IMR-90 (cell line): ENCODE measurements around the gene CDC42BPG.

ENCODE experiments used
- BHLHE40 ChIP-seq: fragments of 150-350 bp; IDR thresholded peaks from 2 replicates; pipeline ENCODE4 v1.6.1; 2016; ENCODE audit warnings: mild to moderate bottlenecking, low read depth, low read length
- CTCF ChIP-seq: conservative IDR thresholded peaks from 2 replicates; pipeline ENCODE4 v1.5.1; 2012; ENCODE audit warnings: mild to moderate bottlenecking, low read depth, low read length, improper control_type of control experiment
- FOS ChIP-seq: fragments of 150-350 bp; IDR thresholded peaks from 2 replicates; pipeline ENCODE4 v1.6.1; 2016; ENCODE audit warnings: low read depth, low read length
- MAFK ChIP-seq: IDR thresholded peaks from 2 replicates; pipeline ENCODE4 v1.6.1; 2012; ENCODE audit warnings: low read depth, low read length, improper control_type of control experiment
- MAZ ChIP-seq: IDR thresholded peaks from 2 replicates; pipeline ENCODE4 v1.6.1; 2012; ENCODE audit warnings: low read depth, mild to moderate bottlenecking, low read length, improper control_type of control experiment, moderate library complexity, borderline replicate concordance
- MXI1 ChIP-seq: IDR thresholded peaks from 2 replicates; pipeline ENCODE4 v1.6.1; 2012; ENCODE audit warnings: low read depth, mild to moderate bottlenecking, low read length, moderate library complexity, borderline replicate concordance
- NFE2L2 ChIP-seq: fragments of 150-350 bp; IDR thresholded peaks from 2 replicates; pipeline ENCODE4 v1.6.1; 2016; ENCODE audit warnings: low read depth, mild to moderate bottlenecking, low read length
- POLR2A ChIP-seq: IDR thresholded peaks from 2 replicates; pipeline ENCODE4 v1.6.1; 2012; ENCODE audit warnings: mild to moderate bottlenecking, low read depth, low read length
- RAD21 ChIP-seq: IDR thresholded peaks from 2 replicates; pipeline ENCODE4 v1.6.1; 2012; ENCODE audit warnings: low read length, improper control_type of control experiment
- RCOR1 ChIP-seq: IDR thresholded peaks from 2 replicates; pipeline ENCODE4 v1.6.1; 2012; ENCODE audit warnings: mild to moderate bottlenecking, low read length, improper control_type of control experiment; ENCODE audit not compliant: insufficient replicate concordance
- SMC3 ChIP-seq: fragments of 150-350 bp; IDR thresholded peaks from 2 replicates; pipeline ENCODE4 v1.6.1; 2016; ENCODE audit warnings: low read depth, mild to moderate bottlenecking, antibody characterized with exemption, low read length, moderate library complexity
- USF2 ChIP-seq: fragments of 150-350 bp; IDR thresholded peaks from 2 replicates; pipeline ENCODE4 v1.6.1; 2017; ENCODE audit warnings: mild to moderate bottlenecking, antibody characterized with exemption, low read length, low read depth

- TF ChIP-seq RAD21 = no peak
- no peak for TF ChIP-seq CTCF
- no peak for TF ChIP-seq BHLHE40
- no peak for TF ChIP-seq POLR2A
- TF ChIP-seq MXI1 = no peak
- no peak for TF ChIP-seq MAFK
- TF ChIP-seq MAZ = no peak
- TF ChIP-seq USF2 = no peak
- no peak for TF ChIP-seq RCOR1
- TF ChIP-seq SMC3 = no peak
- no peak for TF ChIP-seq FOS
- no peak for TF ChIP-seq NFE2L2
These were observed 34.9 kb upstream of the CDC42BPG start for GRCh38 chr11:64879244-64879900.
